ENCODE data around the gene NMT2.
A peak's percentile ranks its signal among the peaks of the same experiment; 100 is the strongest.

Gene NMT2

GRCh38 chr10:15140698-15141097 lies 27.8 kb downstream of the NMT2 start:
- DNase-seq: no peak

- DNase-seq: no peak
Observed at GRCh38 chr10:15137636-15138035, 30.9 kb downstream of the NMT2 start.

DNA sequence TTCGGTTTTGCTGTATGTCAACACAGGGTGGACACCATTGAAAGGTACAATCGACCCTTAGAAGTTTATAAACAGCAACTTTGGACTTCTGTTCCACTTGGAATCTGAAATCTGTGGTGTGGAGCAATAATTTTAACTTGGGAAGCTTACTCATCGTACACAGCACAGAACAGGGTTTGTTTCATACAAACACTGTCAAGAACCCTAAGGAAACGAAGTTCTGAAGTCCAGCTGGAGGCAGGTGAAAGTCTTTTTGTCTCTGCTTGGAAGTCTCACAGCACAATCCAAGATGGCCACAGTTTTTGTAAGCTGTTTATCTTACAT lies 31.5 kb downstream of the NMT2 start:
- DNase-seq: no peak

GRCh38 chr10:15136129-15137035 lies 32.1 kb downstream of the NMT2 start:
- DNase-seq: no peak

DNA sequence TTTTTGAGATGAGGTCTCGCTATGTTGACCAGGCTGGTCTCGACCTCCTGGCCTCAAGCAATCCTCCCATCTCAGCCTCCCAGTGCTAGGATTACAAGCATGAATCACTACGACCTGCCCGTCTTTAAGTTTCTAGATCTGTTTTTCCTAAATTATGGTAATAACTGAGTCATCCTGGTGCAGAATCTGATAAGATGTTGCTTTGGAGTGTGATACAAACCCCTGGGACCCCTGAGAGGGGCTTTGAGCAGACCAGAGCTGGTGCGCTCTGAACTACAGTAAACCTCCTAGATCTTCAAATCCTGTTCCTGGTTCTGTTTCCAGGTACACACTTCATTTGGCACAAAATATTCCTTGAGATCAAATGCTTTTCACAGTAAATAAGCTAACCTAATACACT lies 37.2 kb downstream of the NMT2 start:
- DNase-seq: no peak

- DNase-seq: no peak
Observed at GRCh38 chr10:15124908-15125307, 43.6 kb downstream of the NMT2 start.

- no peak for DNase-seq
Observed at GRCh38 chr10:15124190-15124589, 44.3 kb downstream of the NMT2 start.

- DNase-seq: no peak
Observed at GRCh38 chr10:15123749-15124184, 44.7 kb downstream of the NMT2 start.

GRCh38 chr10:15122477-15123030 lies 45.9 kb downstream of the NMT2 start:
- DNase-seq: no peak

- no peak for DNase-seq
Observed at GRCh38 chr10:15121707-15122106, 46.8 kb downstream of the NMT2 start.

GRCh38 chr10:15120523-15120922 lies 48.0 kb downstream of the NMT2 start:
- DNase-seq: no peak

- DNase-seq: peak; percentile 75
Observed at GRCh38 chr10:15118615-15119014, 49.9 kb downstream of the NMT2 start.

DNA sequence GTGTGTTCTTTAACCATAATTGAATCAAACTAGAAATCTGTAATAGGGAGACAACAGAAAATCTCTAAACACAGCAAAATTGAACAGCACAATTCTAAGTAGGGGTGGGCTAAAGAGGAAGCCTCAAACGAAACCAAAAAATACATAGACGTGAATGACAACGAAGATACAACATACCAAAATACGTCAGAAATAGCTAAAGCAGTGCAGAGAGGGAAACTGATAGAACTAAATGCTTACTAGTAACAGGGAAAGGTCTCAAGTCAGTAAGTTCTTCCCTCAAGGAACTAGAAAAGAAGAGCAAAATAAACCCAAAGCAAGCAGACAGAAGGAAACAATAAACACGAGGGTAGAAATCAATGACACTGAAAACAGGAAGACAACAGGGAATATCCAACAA lies 52.3 kb downstream of the NMT2 start:
- DNase-seq: no peak

- DNase-seq: no peak
Observed at GRCh38 chr10:15113766-15114165, 54.7 kb downstream of the NMT2 start.

DNA sequence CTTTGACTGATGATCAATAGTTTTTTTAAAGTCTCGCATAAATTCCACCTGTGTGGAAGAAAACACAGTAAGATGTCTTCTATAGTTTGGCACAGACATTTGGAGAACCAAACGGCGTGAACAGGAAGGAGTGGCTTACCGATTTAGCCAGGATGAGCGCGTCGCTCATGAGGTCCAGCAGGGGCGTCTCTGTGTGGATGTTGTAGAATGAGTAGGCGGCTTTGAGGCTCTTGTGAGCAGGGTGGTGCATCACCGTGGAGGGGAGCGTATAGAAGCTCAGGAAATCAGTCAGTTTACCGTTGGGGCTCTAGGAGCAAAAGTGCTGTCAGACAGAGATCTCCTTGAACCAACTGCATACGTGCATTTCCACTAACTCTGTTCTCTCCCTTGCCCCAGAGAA lies 55.8 kb downstream of the NMT2 start:
- DNase-seq: no peak

- DNase-seq: peak; percentile 57
Observed at GRCh38 chr10:15106352-15107013, 62.0 kb downstream of the NMT2 start.

GRCh38 chr10:15103513-15103912 lies 65.0 kb downstream of the NMT2 start:
- DNase-seq: no peak

DNA sequence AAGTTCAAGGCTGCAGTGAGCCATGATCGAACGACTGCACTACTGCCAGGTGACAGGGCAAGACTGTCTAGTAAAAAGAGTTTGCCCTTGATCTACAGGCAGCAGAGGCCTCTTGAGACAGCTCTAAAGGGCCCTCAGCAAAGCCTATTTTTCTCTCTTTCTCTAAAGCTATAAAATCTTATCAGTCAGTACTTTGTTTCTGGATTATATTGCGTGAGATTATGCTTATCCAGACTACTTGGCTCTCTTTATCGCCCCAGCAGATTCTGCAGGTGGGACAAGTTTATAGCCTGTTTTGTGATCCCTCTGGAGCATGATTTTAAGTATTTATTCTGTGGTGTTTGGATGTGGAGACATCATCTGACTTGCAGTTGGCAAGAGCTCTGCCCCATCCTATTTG lies 68.6 kb downstream of the NMT2 start:
- DNase-seq: no peak

- DNase-seq: peak; percentile 96
Observed at GRCh38 chr10:15097011-15097812, 71.3 kb downstream of the NMT2 start, which contains the start of gene RPP38. TSS of gene RPP38 (plus strand) at chr10:15097355. CDS start at chr10:15103315, 5,960 bp downstream.

- no peak for DNase-seq
Observed at GRCh38 chr10:15096661-15097010, 71.9 kb downstream of the NMT2 start.

DNA sequence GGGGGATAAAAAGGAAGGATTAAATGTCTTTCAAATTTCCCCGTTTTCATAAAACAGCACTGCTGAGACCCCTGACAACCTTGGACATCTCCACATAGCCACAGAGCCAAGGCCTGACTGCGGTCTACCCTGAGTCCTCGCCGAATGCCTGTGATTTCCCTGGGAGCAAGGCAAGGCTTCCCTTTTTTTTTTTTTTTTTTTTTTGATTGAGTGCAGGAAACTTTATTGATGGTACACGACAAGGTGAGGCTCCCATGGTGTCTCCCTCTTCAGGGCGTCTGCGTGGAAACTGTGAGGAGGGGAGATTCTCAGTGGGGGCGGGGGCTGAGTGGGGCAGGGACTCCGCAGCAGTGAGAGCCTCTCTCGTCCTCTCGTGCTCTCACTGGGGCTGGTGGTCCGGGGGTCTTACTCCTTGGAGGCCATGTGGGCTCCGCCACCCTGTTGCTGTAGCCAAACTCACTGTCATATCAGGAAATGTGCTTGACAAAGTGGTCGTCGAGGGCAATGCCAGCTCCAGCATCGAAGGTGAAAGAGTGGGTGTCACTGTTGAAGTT lies 75.6 kb downstream of the NMT2 start:
- DNase-seq: no peak

GRCh38 chr10:15091418-15091817 lies 77.1 kb downstream of the NMT2 start:
- DNase-seq: no peak

Data from MV-4-11 (cell line).